ENCODE results near the gene KNTC1. TPM values are rescaled to one million over a fixed set of nuclear protein-coding genes. Genes with fewer than 3 reads are reported as not detected.

The KNTC1 gene
- total and polyA plus RNA-seq, 2 of the 8 experiments (the other 6 are each of a cell fraction or from before 2014, with no cell fraction given), result 52.7 to 80.2 TPM

DNA sequence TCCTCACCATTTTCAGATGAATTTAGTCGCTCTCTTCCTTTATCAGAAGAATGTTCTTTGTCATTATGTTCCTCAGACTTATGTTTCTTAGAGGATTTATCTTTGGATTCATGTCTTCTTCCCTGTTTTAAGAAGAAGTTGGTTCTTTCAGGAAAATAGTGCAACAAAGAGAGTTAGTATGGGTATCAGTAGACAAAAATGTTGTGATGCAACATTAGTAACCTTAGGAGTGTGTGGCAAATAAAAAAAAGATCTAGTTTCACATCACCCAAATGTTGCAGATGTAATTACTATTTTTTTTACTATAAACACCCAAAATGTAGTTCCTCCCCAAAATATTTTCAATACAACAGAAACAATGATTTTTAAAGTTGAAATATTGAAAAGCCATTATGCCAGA is 8.1 kb upstream of the KNTC1 start:
- peaks cover 48 to 97% (median 76%) of the 10 kb centered on the region in 4 experiments for H3K36me3 ChIP-seq (ENCODE audit: control insufficient read depth in 2 of 4, insufficient read depth in 4 of 4, low read length in 3 of 4)
- no peak overlapping the region for H2BK5ac ChIP-seq (ENCODE audit: low read depth, low read length)
- no peak overlapping the region for H4K8ac ChIP-seq (ENCODE audit: extremely low read depth, insufficient read depth, low read length)
- ChIA-PET CTCF (ENCODE audit: partially characterized antibody) (interaction anchor here (1.0 to 1.7 kb wide), 3 partner anchors 8 to 50 kb away, joined by 3 to 5 read pairs (median 4); partner anchors contain the start of gene ZCCHC8), POLR2A (ENCODE audit: partially characterized antibody) (interaction anchor here (1.1 to 49.0 kb wide), 4 partner anchors 7 to 77 kb away, joined by 3 to 1221 read pairs (median 612); partner anchors contain the start of genes KNTC1, RSRC2 and ZCCHC8)
- H3K27ac ChIP-seq (ENCODE audit: low read depth, low read length), result no peak overlapping the region
- H3K9me3 ChIP-seq (ENCODE audit: insufficient read depth in 2 of 2, low read depth in 1 of 2, low read length in 1 of 2), result no peaks in the 10 kb centered on the region
- no peak overlapping the region for H3K23ac ChIP-seq (ENCODE audit: insufficient read length)
- peaks cover 4 to 14% of the 10 kb centered on the region in 2 experiments for H4K20me1 ChIP-seq (replicated peaks in 1 of 2; ENCODE audit: control insufficient read depth in 1 of 2, insufficient read depth in 2 of 2, low read length in 2 of 2)
- no peak for FAIRE-seq
- H3K9ac ChIP-seq (replicated peaks in 1 of 4; ENCODE audit: extremely low read depth in 1 of 4, low read depth in 3 of 4, low read length in 3 of 4), result no peak overlapping the region
- no peak overlapping the region for H2AK5ac ChIP-seq (ENCODE audit: low read depth, low read length)
- H2BK12ac ChIP-seq (ENCODE audit: low read depth, low read length), result no peak overlapping the region
- no peaks in the 10 kb centered on the region; a peak in 3 of 7 replicates for H3K4me1 ChIP-seq (replicated peaks in 1 of 4; ENCODE audit: control insufficient read depth in 3 of 4, insufficient read depth in 4 of 4, low read length in 3 of 4)
- no peak overlapping the region for H3K4me3 ChIP-seq (ENCODE audit: extremely low read depth in 1 of 4, insufficient read depth in 2 of 4, low read depth in 3 of 4, low read length in 4 of 4)
- H3K23me2 ChIP-seq (ENCODE audit: low read depth, low read length), result no peaks in the 10 kb centered on the region
- H3K4me2 ChIP-seq (ENCODE audit: insufficient read depth in 1 of 2, low read depth in 2 of 2, low read length in 2 of 2), result no peak overlapping the region
- DNase-seq (ENCODE audit: low read depth in 1 of 2, low spot score in 2 of 2), result no peak
- no peak overlapping the region for H3K18ac ChIP-seq (ENCODE audit: extremely low read depth, low read length)
- H4K91ac ChIP-seq (replicated peaks; ENCODE audit: insufficient read length, low read length), result no peak overlapping the region
- no peak overlapping the region for H2BK15ac ChIP-seq (ENCODE audit: low read length)
- H4K5ac ChIP-seq (ENCODE audit: insufficient read length, low read depth, low read length), result no peak overlapping the region
- H2BK120ac ChIP-seq (replicated peaks; ENCODE audit: low read depth, low read length), result no peak overlapping the region
- H3K4ac ChIP-seq (replicated peaks; ENCODE audit: insufficient read length, low read depth, low read length), result no peak overlapping the region
- no peak overlapping the region for H3K14ac ChIP-seq (ENCODE audit: insufficient read length)
- H3K56ac ChIP-seq (replicated peaks; ENCODE audit: insufficient read length, low read depth, low read length), result no peak overlapping the region
- H3K79me2 ChIP-seq (ENCODE audit: control insufficient read depth in 1 of 2, insufficient read depth in 2 of 2, low read length in 2 of 2), result peaks cover 20 to 84% of the 10 kb centered on the region in 2 experiments
- no peak overlapping the region for H2AFZ ChIP-seq (ENCODE audit: low read length)
- no peaks in the 10 kb centered on the region for H3K27me3 ChIP-seq (replicated peaks in 1 of 4; ENCODE audit: control insufficient read depth in 3 of 4, extremely low read depth in 1 of 4, insufficient read depth in 3 of 4, low read length in 3 of 4)
- WGBS, 2 experiments (ENCODE audit: extremely low coverage in 1 of 2, insufficient coverage in 1 of 2, insufficient read length in 1 of 2, insufficient replicate concordance in 2 of 2, low coverage in 1 of 2, low lambda C conversion rate in 2 of 2, missing lambda C conversion rate in 1 of 2), result 100% methylated on average over 1 of the region's 1 CpG; no CpG with 5 or more reads in 1 of the 2 experiments
- no peak overlapping the region for H2BK20ac ChIP-seq (ENCODE audit: low read length)
- no peaks in the 10 kb centered on the region; the same call in 1 of the 2 replicates for H3K79me1 ChIP-seq (ENCODE audit: low read depth, low read length)
- TF ChIP-seq, protein P1, sequence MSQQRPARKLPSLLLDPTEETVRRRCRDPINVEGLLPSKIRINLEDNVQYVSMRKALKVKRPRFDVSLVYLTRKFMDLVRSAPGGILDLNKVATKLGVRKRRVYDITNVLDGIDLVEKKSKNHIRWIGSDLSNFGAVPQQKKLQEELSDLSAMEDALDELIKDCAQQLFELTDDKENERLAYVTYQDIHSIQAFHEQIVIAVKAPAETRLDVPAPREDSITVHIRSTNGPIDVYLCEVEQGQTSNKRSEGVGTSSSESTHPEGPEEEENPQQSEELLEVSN (IDR thresholded peaks at IDR 0.05), result no peak
- TF ChIP-seq RAD21 (IDR thresholded peaks at IDR 0.05 in 1 of 2, conservative IDR thresholded peaks at IDR 0.05 in 1 of 2; ENCODE audit: low read depth in 2 of 2, low read length in 2 of 2) (no peak), NRF1 (IDR thresholded peaks at IDR 0.05; ENCODE audit: low read depth, low read length) (no peak), POLR2AphosphoS5 (IDR thresholded peaks at IDR 0.05; ENCODE audit: low read depth, low read length) (no peak), JUN (IDR thresholded peaks at IDR 0.05; ENCODE audit: low read depth, low read length) (no peak), EGR1 (IDR thresholded peaks at IDR 0.05; ENCODE audit: borderline replicate concordance, low read depth, low read length) (no peak), TBP (IDR thresholded peaks at IDR 0.05; ENCODE audit: low read depth, low read length) (no peak), EZH2 (IDR thresholded peaks at IDR 0.05; ENCODE audit: low read depth, low read length, severe bottlenecking) (no peak)
- TF ChIP-seq, protein P2, sequence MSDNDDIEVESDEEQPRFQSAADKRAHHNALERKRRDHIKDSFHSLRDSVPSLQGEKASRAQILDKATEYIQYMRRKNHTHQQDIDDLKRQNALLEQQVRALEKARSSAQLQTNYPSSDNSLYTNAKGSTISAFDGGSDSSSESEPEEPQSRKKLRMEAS (IDR thresholded peaks at IDR 0.05), result no peak
